HCT116 (cell line): Measurements from ENCODE around the gene TIMP4. TPM values are rescaled to one million over a fixed set of nuclear protein-coding genes. Genes with fewer than 3 reads are reported as not detected.

ENCODE experiments used
- ATAC-seq: fragments of 200-7000 bp; cut with Tn5 transposase; 2 replicates; pipeline ENCODE4 v1.9.1; 2020; ENCODE audit warnings: mild to moderate bottlenecking, moderate library complexity
- BruUV-seq: library from RNA; stranded (reverse); fragments of 400-500 nt; replicated peaks from 2 replicates; lab custom pipeline; 2021; lab: Mats Ljungman, UMichigan
- CTCF ChIA-PET: fragments of 300-600 bp; sonication (Branson Sonifier 250); formaldehyde crosslinking; loops from one replicate; lab custom pipeline; 2021; ENCODE audit warnings: antibody characterized with exemption; lab: Charles Lee
- POLR2A ChIA-PET: fragments of 300-600, 350-600 bp; sonication (Branson Sonifier 250); formaldehyde crosslinking; loops from one replicate; lab custom pipeline; 2021; ENCODE audit warnings: antibody characterized with exemption; lab: Charles Lee
- RAD21 ChIA-PET, 2 experiments: fragments of 300-600 bp; sonication (Branson Sonifier 250); formaldehyde crosslinking; loops; one replicate each; lab custom pipeline; 2023; ENCODE audit warnings: low total read pairs in 2 of 2; ENCODE audit not compliant: uncharacterized antibody in 2 of 2, unreplicated experiment in 2 of 2, low non-redundant PET in 1 of 2; lab: Charles Lee
- DNase-seq: peaks from one replicate; pipeline ENCODE4 v3.0.0-alpha.2; 2010; ENCODE audit warnings: low read depth, low spot score
- H2AFZ ChIP-seq: fragments of 200-600 bp; shearing (Covaris generic), sonication (generic); 2 replicates; pipeline ENCODE4 v1.6.1; 2017; ENCODE audit warnings: low read depth, mixed run types, mixed read lengths, antibody characterized with exemption, low read length; ENCODE audit not compliant: poor library complexity, severe bottlenecking
- H3K27ac ChIP-seq: 2 replicates; pipeline ENCODE4 v1.5.1; 2012; ENCODE audit warnings: low read depth, low read length
- H3K27me3 ChIP-seq: fragments of 200-600 bp; sonication (generic); 2 replicates; pipeline ENCODE4 v1.6.1; 2016; ENCODE audit warnings: mixed run types, low read length, mixed read lengths; ENCODE audit not compliant: insufficient read depth
- H3K36me3 ChIP-seq, 2 experiments: fragments of 200-500 bp in 1 of 2; fragments of 200-600 bp in 1 of 2; sonication (Bioruptor generic) in 1 of 2; sonication (generic) in 1 of 2; 2 replicates each; pipeline versions ENCODE4 v1.5.1 to v1.6.1; 2014 to 2016; ENCODE audit warnings: low read length in 2 of 2, inconsistent platforms in 1 of 2, mixed read lengths in 1 of 2, mixed run types in 1 of 2; ENCODE audit not compliant: insufficient read depth in 2 of 2, control insufficient read depth in 1 of 2
- H3K4me1 ChIP-seq, 2 experiments: fragments of 200-600 bp in 1 of 2; sonication (generic) in 1 of 2; 2 replicates each; pipeline versions ENCODE4 v1.5.1 to v1.6.1; 2012 to 2017; ENCODE audit warnings: low read length in 2 of 2, inconsistent platforms in 1 of 2, mild to moderate bottlenecking in 1 of 2, mixed read lengths in 1 of 2, mixed run types in 1 of 2, moderate library complexity in 1 of 2; ENCODE audit not compliant: insufficient read depth in 2 of 2, control insufficient read depth in 1 of 2
- H3K4me2 ChIP-seq: fragments of 200-600 bp; sonication (generic); 2 replicates; pipeline ENCODE4 v1.6.1; 2017; ENCODE audit warnings: mixed run types, low read length, mixed read lengths
- H3K4me3 ChIP-seq, 2 experiments: fragments of 200-600 bp in 1 of 2; sonication (generic) in 1 of 2; replicated peaks in 1 of 2; 2 replicates each; pipeline ENCODE4 v1.5.1; 2011 to 2016; ENCODE audit warnings: low read length in 2 of 2, control low read depth in 1 of 2, low read depth in 1 of 2, mild to moderate bottlenecking in 1 of 2, mixed read lengths in 1 of 2, mixed run types in 1 of 2
- H3K79me2 ChIP-seq: fragments of 200-600 bp; sonication (generic); 2 replicates; pipeline ENCODE4 v1.6.1; 2017; ENCODE audit warnings: mild to moderate bottlenecking, mixed run types, low read length, moderate library complexity, mixed read lengths; ENCODE audit not compliant: insufficient read depth
- H3K9ac ChIP-seq: fragments of 200-600 bp; sonication (generic); 2 replicates; pipeline ENCODE4 v1.6.1; 2016; ENCODE audit warnings: low read length, mixed read lengths
- H3K9me2 ChIP-seq: fragments of 200-600 bp; sonication (generic), shearing (Covaris generic); 2 replicates; pipeline ENCODE4 v1.6.1; 2017; ENCODE audit warnings: mixed run types, mild to moderate bottlenecking, moderate library complexity; ENCODE audit not compliant: insufficient read depth
- H3K9me3 ChIP-seq, 2 experiments: fragments of 200-500 bp in 1 of 2; fragments of 200-600 bp in 1 of 2; sonication (Bioruptor generic) in 1 of 2; sonication (generic) in 1 of 2; 2 replicates each; pipeline ENCODE4 v1.6.1; 2014 to 2017; ENCODE audit warnings: low read length in 2 of 2, mixed read lengths in 2 of 2, inconsistent platforms in 1 of 2, low read depth in 1 of 2, mild to moderate bottlenecking in 1 of 2, mixed run types in 1 of 2, moderate library complexity in 1 of 2; ENCODE audit not compliant: control insufficient read depth in 1 of 2, insufficient read depth in 1 of 2
- H4K20me1 ChIP-seq: fragments of 200-600 bp; sonication (generic), shearing (Covaris generic); 2 replicates; pipeline ENCODE4 v1.6.1; 2017; ENCODE audit warnings: mixed run types, mild to moderate bottlenecking, moderate library complexity; ENCODE audit not compliant: insufficient read depth
- CEBPB ChIP-seq: IDR thresholded peaks from 2 replicates; pipeline ENCODE4 v1.6.1; 2012; ENCODE audit warnings: low read depth
- CTCF ChIP-seq, 3 experiments: fragments of 200-600 bp in 1 of 3; sonication (generic) in 1 of 3; IDR thresholded peaks in 2 of 3; conservative IDR thresholded peaks in 1 of 3; 2 replicates each; pipeline ENCODE4 v1.5.1; 2012 to 2017; ENCODE audit warnings: low read depth in 2 of 3, low read length in 2 of 3, antibody characterized with exemption in 1 of 3, borderline replicate concordance in 1 of 3, control low read depth in 1 of 3, mild to moderate bottlenecking in 1 of 3, mixed read lengths in 1 of 3, mixed run types in 1 of 3, moderate library complexity in 1 of 3; ENCODE audit not compliant: insufficient read depth in 1 of 3
- EGR1 ChIP-seq: IDR thresholded peaks from 2 replicates; pipeline ENCODE4 v1.6.1; 2012; ENCODE audit warnings: low read depth
- EZH2 ChIP-seq: fragments of 200-600 bp; sonication (generic); IDR thresholded peaks from 2 replicates; pipeline ENCODE4 v1.6.1; 2017; ENCODE audit warnings: antibody characterized with exemption, mixed run types
- EZH2phosphoT487 ChIP-seq: fragments of 200-600 bp; IDR thresholded peaks from 2 replicates; pipeline ENCODE4 v1.6.1; 2018; ENCODE audit warnings: antibody characterized with exemption, borderline replicate concordance
- MAX ChIP-seq: IDR thresholded peaks from 2 replicates; pipeline ENCODE4 v1.6.1; 2012
- POLR2A ChIP-seq: IDR thresholded peaks from 2 replicates; pipeline ENCODE4 v1.7.0; 2011; ENCODE audit warnings: borderline replicate concordance; ENCODE audit not compliant: insufficient read depth, insufficient read length; ENCODE audit errors: extremely low read depth
- POLR2AphosphoS5 ChIP-seq: IDR thresholded peaks from 2 replicates; pipeline ENCODE4 v1.6.1; 2011; ENCODE audit warnings: mild to moderate bottlenecking, low read depth, low read length, moderate library complexity
- RAD21 ChIP-seq: IDR thresholded peaks from 2 replicates; pipeline ENCODE4 v1.6.1; 2012; ENCODE audit warnings: low read depth, mild to moderate bottlenecking
- REST ChIP-seq: IDR thresholded peaks from 2 replicates; pipeline ENCODE4 v1.6.1; 2012; ENCODE audit warnings: low read depth
- SIN3A ChIP-seq: IDR thresholded peaks from 2 replicates; pipeline ENCODE4 v1.6.1; 2012; ENCODE audit warnings: low read depth
- SP1 ChIP-seq: IDR thresholded peaks from 2 replicates; pipeline ENCODE4 v1.6.1; 2012; ENCODE audit warnings: low read depth
- TCF7L2 ChIP-seq: IDR thresholded peaks from 2 replicates; pipeline ENCODE4 v1.7.0; 2011; ENCODE audit warnings: borderline replicate concordance, inconsistent platforms; ENCODE audit not compliant: insufficient read depth, insufficient read length; ENCODE audit errors: extremely low read depth
- YY1 ChIP-seq: IDR thresholded peaks from 2 replicates; pipeline ENCODE4 v1.6.1; 2011; ENCODE audit warnings: low read length, low read depth, moderate library complexity, mild to moderate bottlenecking; ENCODE audit not compliant: insufficient replicate concordance; ENCODE audit errors: extremely low read depth
- ZBTB33 ChIP-seq: IDR thresholded peaks from 2 replicates; pipeline ENCODE4 v1.6.1; 2011; ENCODE audit warnings: mild to moderate bottlenecking, low read length, moderate library complexity; ENCODE audit not compliant: insufficient replicate concordance; ENCODE audit errors: extremely low read depth
- ZFX ChIP-seq: fragments of 450-650 bp; IDR thresholded peaks from 2 replicates; pipeline ENCODE4 v1.6.1; 2017
- intact Hi-C: fragments of 100-400 bp; cut with micrococcal nuclease; formaldehyde crosslinking; loops from 2 replicates; pipeline ENCODE4 v1.10.0; 2022
- total RNA-seq: library from RNA; stranded (reverse); gene quantifications from one replicate; pipeline ENCODE4 v1.2.1, GENCODE V29; 2021; ENCODE audit not compliant: unreplicated experiment

TIMP4 gene
- total RNA-seq, 1 experiment from 2014 or later, result not detected

GRCh38 chr3:12135029-12135657, 23.6 kb downstream of the TIMP4 start:
- TF ChIP-seq EZH2, result no peak
- TF ChIP-seq EGR1, result no peak
- no peak for TF ChIP-seq POLR2A
- TF ChIP-seq SIN3A, result no peak
- TF ChIP-seq YY1, result no peak
- TF ChIP-seq EZH2phosphoT487, result no peak
- TF ChIP-seq ZBTB33, result no peak
- TF ChIP-seq MAX, result no peak
- TF ChIP-seq POLR2AphosphoS5, result no peak
- no peak for TF ChIP-seq REST
- no peak for TF ChIP-seq CEBPB
- no peak for TF ChIP-seq TCF7L2
- peak; percentile 96 for TF ChIP-seq RAD21
- peak; percentile 84 to 94 (median 90) for TF ChIP-seq CTCF (IDR thresholded peaks at IDR 0.05 in 2 of 3, conservative IDR thresholded peaks at IDR 0.05 in 1 of 3; ENCODE audit: borderline replicate concordance in 1 of 3, insufficient read depth in 1 of 3, low read depth in 2 of 3, low read length in 2 of 3)
- TF ChIP-seq ZFX, result no peak
- no peak for TF ChIP-seq SP1
- TF ChIP-seq, all 23 proteins: peak for 2
- Histone ChIP-seq H4K20me1 (no peaks in the 10 kb centered on the region), H3K4me3 (no peak overlapping the region), H3K9me2 (no peaks in the 10 kb centered on the region), H3K9ac (no peak overlapping the region), H3K4me1 (no peaks in the 10 kb centered on the region), H3K27me3 (no peaks in the 10 kb centered on the region), H3K36me3 (no peaks in the 10 kb centered on the region), H3K79me2 (no peaks in the 10 kb centered on the region), H3K9me3 (no peaks in the 10 kb centered on the region), H2AFZ (no peak overlapping the region), H3K27ac (no peak overlapping the region), H3K4me2 (no peak overlapping the region)
- RAD21 ChIA-PET, result interaction anchor here (0.6 to 1.5 kb wide), 7 partner anchors 41 to 348 kb away, joined by 4 to 16 read pairs (median 10); no protein-coding TSS in a partner anchor
- ATAC-seq (peak; percentile 96), DNase-seq (peak; percentile 34)
- intact Hi-C loops, result loop anchor here (1.0 to 5.0 kb wide), 3 partner anchors 41 to 757 kb away; no protein-coding TSS in a partner anchor
- POLR2A ChIA-PET, result interaction anchor here (1.2 kb wide), 1 partner anchor 345 kb away, joined by 7 read pairs; no protein-coding TSS in a partner anchor
- BruUV-seq, result no TSS peak
- CTCF ChIA-PET, result interaction anchor here (0.6 to 6.1 kb wide), 17 partner anchors 10 to 756 kb away, joined by 3 to 90 read pairs (median 4); partner anchors contain the start of gene TSEN2
